Body of pancreas (tissue), 4 donors: ENCODE measurements around the gene SPC24. TPM values are rescaled to one million over a fixed set of nuclear protein-coding genes. Genes with fewer than 3 reads are reported as not detected.
A peak's percentile ranks its signal among the peaks of the same experiment; 100 is the strongest.

Experiments
- ATAC-seq: fragments of 150-250 bp; one replicate; pipeline ENCODE4 v1.9.1; 2016
- DNase-seq, 4 donors: peaks; one replicate each; pipeline ENCODE4 v3.0.0-alpha.2; 2019
- H3K27ac ChIP-seq, 4 donors: fragments of 200-600 bp; sonication (generic); 1 replicate in 3 of 4; 2 replicates in 1 of 4; pipeline versions ENCODE4 v1.5.1 to v1.6.1; 2016 to 2019; ENCODE audit warnings: mild to moderate bottlenecking in 1 of 4, mixed read lengths in 1 of 4, moderate library complexity in 1 of 4
- H3K27me3 ChIP-seq, 2 donors: fragments of 200-600 bp; sonication (generic); one replicate each; pipeline ENCODE4 v1.6.0; 2016; ENCODE audit warnings: mild to moderate bottlenecking in 1 of 2
- H3K36me3 ChIP-seq, 2 donors: fragments of 200-600 bp; sonication (generic); replicated peaks in 1 of 2; 2 replicates each; pipeline ENCODE4 v1.5.1; 2016; ENCODE audit warnings: low read depth in 2 of 2; ENCODE audit not compliant: insufficient read depth in 1 of 2
- H3K4me1 ChIP-seq: fragments of 200-600 bp; sonication (generic); one replicate; pipeline ENCODE4 v1.6.0; 2016
- H3K4me3 ChIP-seq, 2 donors: fragments of 200-600 bp; sonication (generic); 1 replicate in 1 of 2; 2 replicates in 1 of 2; pipeline ENCODE4 v1.5.1; 2016 to 2019
- H3K9me3 ChIP-seq, 3 donors: fragments of 200-600 bp; sonication (generic); 1 replicate in 2 of 3; 2 replicates in 1 of 3; pipeline ENCODE4 v1.5.1; 2016
- POLR2A ChIP-seq, 3 donors: fragments of 450-650 bp; IDR thresholded peaks; one replicate each; pipeline ENCODE4 v1.6.1; 2016; ENCODE audit warnings: antibody characterized with exemption in 3 of 3, mild to moderate bottlenecking in 2 of 3
- WGBS, 2 donors: methylation state at CpG; one replicate each; pipeline ENCODE4 v1.1.5; 2017; 5-methylcytosine and 5-hydroxymethylcytosine counted together
- intact Hi-C: fragments of 100-400 bp; cut with DNase I; formaldehyde crosslinking; loops from one replicate; pipeline ENCODE4 v1.15.1; 2023
- total RNA-seq, 2 donors: library from RNA; depleted of rRNA; stranded (reverse); fragments of >200 nt; gene quantifications; one replicate each; pipeline ENCODE4 v1.1.0, GENCODE V29; 2016
- TF ChIP-seq, protein P1 (sequence below), 7 experiments: fragments of 450-650 bp in 4 of 7; fragments of 200-600 bp in 3 of 7; sonication (generic) in 3 of 7; IDR thresholded peaks; one replicate each; pipeline ENCODE4 v1.5.1; 2016 to 2019; ENCODE audit warnings: antibody characterized with exemption in 7 of 7

The SPC24 gene
- total RNA-seq, 2 donors from 2014 or later: 1.8 to 6.9 TPM

DNA sequence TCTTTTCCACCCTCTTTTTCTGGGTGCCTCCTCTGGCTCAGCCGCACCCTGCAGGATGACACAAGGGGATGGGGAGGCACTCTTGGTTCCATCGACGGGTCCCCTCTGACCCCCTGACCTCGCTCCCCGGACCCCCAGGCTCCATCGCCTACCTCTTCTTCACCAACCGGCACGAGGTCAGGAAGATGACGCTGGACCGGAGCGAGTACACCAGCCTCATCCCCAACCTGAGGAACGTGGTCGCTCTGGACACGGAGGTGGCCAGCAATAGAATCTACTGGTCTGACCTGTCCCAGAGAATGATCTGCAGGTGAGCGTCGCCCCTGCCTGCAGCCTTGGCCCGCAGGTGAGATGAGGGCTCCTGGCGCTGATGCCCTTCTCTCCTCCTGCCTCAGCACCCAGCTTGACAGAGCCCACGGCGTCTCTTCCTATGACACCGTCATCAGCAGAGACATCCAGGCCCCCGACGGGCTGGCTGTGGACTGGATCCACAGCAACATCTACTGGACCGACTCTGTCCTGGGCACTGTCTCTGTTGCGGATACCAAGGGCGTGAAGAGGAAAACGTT lies 42.4 kb downstream of the SPC24 start:
- intact Hi-C loops: no loop called here
- TF ChIP-seq, protein P1, sequence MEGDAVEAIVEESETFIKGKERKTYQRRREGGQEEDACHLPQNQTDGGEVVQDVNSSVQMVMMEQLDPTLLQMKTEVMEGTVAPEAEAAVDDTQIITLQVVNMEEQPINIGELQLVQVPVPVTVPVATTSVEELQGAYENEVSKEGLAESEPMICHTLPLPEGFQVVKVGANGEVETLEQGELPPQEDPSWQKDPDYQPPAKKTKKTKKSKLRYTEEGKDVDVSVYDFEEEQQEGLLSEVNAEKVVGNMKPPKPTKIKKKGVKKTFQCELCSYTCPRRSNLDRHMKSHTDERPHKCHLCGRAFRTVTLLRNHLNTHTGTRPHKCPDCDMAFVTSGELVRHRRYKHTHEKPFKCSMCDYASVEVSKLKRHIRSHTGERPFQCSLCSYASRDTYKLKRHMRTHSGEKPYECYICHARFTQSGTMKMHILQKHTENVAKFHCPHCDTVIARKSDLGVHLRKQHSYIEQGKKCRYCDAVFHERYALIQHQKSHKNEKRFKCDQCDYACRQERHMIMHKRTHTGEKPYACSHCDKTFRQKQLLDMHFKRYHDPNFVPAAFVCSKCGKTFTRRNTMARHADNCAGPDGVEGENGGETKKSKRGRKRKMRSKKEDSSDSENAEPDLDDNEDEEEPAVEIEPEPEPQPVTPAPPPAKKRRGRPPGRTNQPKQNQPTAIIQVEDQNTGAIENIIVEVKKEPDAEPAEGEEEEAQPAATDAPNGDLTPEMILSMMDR (IDR thresholded peaks at IDR 0.05): no peak
- no peak for TF ChIP-seq POLR2A (IDR thresholded peaks at IDR 0.05)
- H3K4me3 ChIP-seq: no peak overlapping the region
- no peak for ATAC-seq
- peaks cover 27 to 65% of the 10 kb centered on the region in 2 donors for H3K36me3 ChIP-seq
- no peaks in the 10 kb centered on the region for H3K27me3 ChIP-seq
- WGBS, 2 donors: 89 to 92% methylated on average over 17 to 27 of the region's 27 CpGs
- DNase-seq: no peak
- no peaks in the 10 kb centered on the region for H3K4me1 ChIP-seq
- H3K9me3 ChIP-seq: no peaks in the 10 kb centered on the region
- H3K27ac ChIP-seq: no peak overlapping the region

- no peaks in the 10 kb centered on the region for H3K27me3 ChIP-seq
- intact Hi-C loops: no loop called here
- peaks cover 39 to 69% of the 10 kb centered on the region in 2 donors for H3K36me3 ChIP-seq
These were observed 43.8 kb downstream of the SPC24 start for GRCh38 chr19:11111771-11112144.

DNA sequence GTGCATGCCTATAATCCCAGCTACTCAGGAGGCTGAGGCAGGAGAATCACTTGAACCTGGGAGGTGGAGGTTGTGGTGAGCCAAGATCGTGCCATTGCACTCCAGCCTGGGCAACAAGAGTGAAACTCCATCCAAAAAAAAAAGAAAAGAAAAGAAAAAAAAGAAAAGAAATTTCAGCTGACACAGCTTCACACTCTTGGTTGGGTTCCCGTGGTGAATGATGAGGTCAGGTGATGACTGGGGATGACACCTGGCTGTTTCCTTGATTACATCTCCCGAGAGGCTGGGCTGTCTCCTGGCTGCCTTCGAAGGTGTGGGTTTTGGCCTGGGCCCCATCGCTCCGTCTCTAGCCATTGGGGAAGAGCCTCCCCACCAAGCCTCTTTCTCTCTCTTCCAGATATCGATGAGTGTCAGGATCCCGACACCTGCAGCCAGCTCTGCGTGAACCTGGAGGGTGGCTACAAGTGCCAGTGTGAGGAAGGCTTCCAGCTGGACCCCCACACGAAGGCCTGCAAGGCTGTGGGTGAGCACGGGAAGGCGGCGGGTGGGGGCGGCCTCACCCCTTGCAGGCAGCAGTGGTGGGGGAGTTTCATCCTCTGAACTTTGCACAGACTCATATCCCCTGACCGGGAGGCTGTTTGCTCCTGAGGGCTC lies 44.3 kb downstream of the SPC24 start:
- Histone ChIP-seq H3K27ac (no peak overlapping the region), H3K9me3 (no peaks in the 10 kb centered on the region), H3K4me3 (no peak overlapping the region), H3K36me3 (peaks cover 39 to 68% of the 10 kb centered on the region in 2 donors), H3K4me1 (no peaks in the 10 kb centered on the region), H3K27me3 (no peaks in the 10 kb centered on the region)
- no peak for ATAC-seq
- DNase-seq: no peak
- 90 to 91% methylated on average over 14 to 15 of the region's 15 CpGs for WGBS, 2 donors
- intact Hi-C loops: no loop called here
- no peak for TF ChIP-seq POLR2A (IDR thresholded peaks at IDR 0.05)
- TF ChIP-seq, protein P1 (IDR thresholded peaks at IDR 0.05): no peak

More at GRCh38 chr19:11111771-11112144, 43.8 kb downstream of the SPC24 start:
- WGBS, 2 donors: 80 to 84% methylated on average over 7 of the region's 8 CpGs
- no peaks in the 10 kb centered on the region for H3K9me3 ChIP-seq
- ATAC-seq (no peak), DNase-seq (peak in 1 of 4 donors; percentile 18)
- no peak overlapping the region for H3K27ac ChIP-seq
- H3K4me3 ChIP-seq: no peak overlapping the region
- H3K4me1 ChIP-seq: no peaks in the 10 kb centered on the region
- no peak for TF ChIP-seq POLR2A (IDR thresholded peaks at IDR 0.05)
- TF ChIP-seq, protein P1 (IDR thresholded peaks at IDR 0.05): no peak

DNA sequence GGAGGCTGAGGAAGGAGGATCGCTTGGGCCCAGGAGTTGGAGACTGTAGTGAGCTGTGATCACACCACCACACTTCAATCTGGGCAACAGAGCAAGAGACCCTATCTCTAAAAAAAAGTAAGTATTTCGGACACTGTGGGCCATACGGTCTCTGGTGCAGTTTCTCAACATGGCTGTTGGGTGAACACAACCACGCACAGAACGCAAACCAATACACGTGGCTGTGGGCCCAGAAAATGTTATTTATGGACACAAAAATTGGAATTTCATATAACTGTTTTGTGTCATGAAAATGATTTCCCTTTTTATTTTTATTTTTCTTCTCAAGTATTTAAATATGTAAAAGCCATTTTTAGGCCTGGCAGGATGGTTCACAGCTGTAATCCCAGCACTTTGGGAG lies 46.8 kb downstream of the SPC24 start:
- DNase-seq (no peak), ATAC-seq (no peak)
- H3K4me3 ChIP-seq: no peak overlapping the region
- no peak overlapping the region for H3K27ac ChIP-seq
- no peak for TF ChIP-seq POLR2A (IDR thresholded peaks at IDR 0.05)
- TF ChIP-seq, protein P1 (IDR thresholded peaks at IDR 0.05): no peak
- no peaks in the 10 kb centered on the region for H3K4me1 ChIP-seq
- H3K36me3 ChIP-seq: peaks cover 41 to 62% of the 10 kb centered on the region in 2 donors
- WGBS, 2 donors: 86 to 98% methylated on average over 6 of the region's 6 CpGs
- intact Hi-C loops: loop anchor here (10.0 kb wide), 1 partner anchor 174 kb away; no protein-coding TSS in a partner anchor
- H3K27me3 ChIP-seq: no peaks in the 10 kb centered on the region
- no peaks in the 10 kb centered on the region for H3K9me3 ChIP-seq
